Tibial artery (tissue), 4 donors: ENCODE results near the gene SH3GL3.

Experiments used
- DNase-seq, 2 donors: peaks; one replicate each; pipeline ENCODE4 v3.0.0-alpha.2; 2019
- H3K27ac ChIP-seq, 2 donors: fragments of 200-600 bp; sonication (generic) in 1 of 2; 1 replicate in 1 of 2; 2 replicates in 1 of 2; pipeline ENCODE4 v1.5.1; 2018 to 2019; ENCODE audit warnings: mild to moderate bottlenecking in 1 of 2
- H3K27me3 ChIP-seq, 2 donors: fragments of 200-600 bp; sonication (generic) in 1 of 2; one replicate each; pipeline versions ENCODE4 v1.5.1 to v1.6.0; 2016 to 2019
- H3K36me3 ChIP-seq, 3 donors: fragments of 200-600 bp; sonication (generic) in 2 of 3; one replicate each; pipeline ENCODE4 v1.5.1; 2016 to 2019; ENCODE audit warnings: mild to moderate bottlenecking in 2 of 3
- H3K4me1 ChIP-seq, 4 donors: fragments of 200-600 bp; sonication (generic) in 2 of 4; 1 replicate in 3 of 4; 2 replicates in 1 of 4; pipeline ENCODE4 v1.5.1; 2016 to 2019
- H3K4me3 ChIP-seq, 2 donors: fragments of 200-600 bp; sonication (generic) in 1 of 2; 1 replicate in 1 of 2; 2 replicates in 1 of 2; pipeline ENCODE4 v1.5.1; 2018 to 2019; ENCODE audit warnings: mild to moderate bottlenecking in 2 of 2
- H3K9me3 ChIP-seq, 3 donors: fragments of 200-600 bp; sonication (generic) in 1 of 3; one replicate each; pipeline ENCODE4 v1.5.1; 2016 to 2019
- intact Hi-C: fragments of 100-400 bp; cut with DNase I; formaldehyde crosslinking; loops from one replicate; pipeline ENCODE4 v1.15.0; 2023; ENCODE audit warnings: low total_unique reads
- TF ChIP-seq, protein P1 (sequence below), 2 experiments: fragments of 200-600 bp in 1 of 2; fragments of 450-650 bp in 1 of 2; IDR thresholded peaks; one replicate each; pipeline ENCODE4 v1.5.1; 2017 to 2019; ENCODE audit warnings: antibody characterized with exemption in 2 of 2, mild to moderate bottlenecking in 1 of 2, moderate library complexity in 1 of 2

SH3GL3 gene, protein sequence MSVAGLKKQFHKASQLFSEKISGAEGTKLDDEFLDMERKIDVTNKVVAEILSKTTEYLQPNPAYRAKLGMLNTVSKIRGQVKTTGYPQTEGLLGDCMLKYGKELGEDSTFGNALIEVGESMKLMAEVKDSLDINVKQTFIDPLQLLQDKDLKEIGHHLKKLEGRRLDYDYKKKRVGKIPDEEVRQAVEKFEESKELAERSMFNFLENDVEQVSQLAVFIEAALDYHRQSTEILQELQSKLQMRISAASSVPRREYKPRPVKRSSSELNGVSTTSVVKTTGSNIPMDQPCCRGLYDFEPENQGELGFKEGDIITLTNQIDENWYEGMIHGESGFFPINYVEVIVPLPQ

DNA sequence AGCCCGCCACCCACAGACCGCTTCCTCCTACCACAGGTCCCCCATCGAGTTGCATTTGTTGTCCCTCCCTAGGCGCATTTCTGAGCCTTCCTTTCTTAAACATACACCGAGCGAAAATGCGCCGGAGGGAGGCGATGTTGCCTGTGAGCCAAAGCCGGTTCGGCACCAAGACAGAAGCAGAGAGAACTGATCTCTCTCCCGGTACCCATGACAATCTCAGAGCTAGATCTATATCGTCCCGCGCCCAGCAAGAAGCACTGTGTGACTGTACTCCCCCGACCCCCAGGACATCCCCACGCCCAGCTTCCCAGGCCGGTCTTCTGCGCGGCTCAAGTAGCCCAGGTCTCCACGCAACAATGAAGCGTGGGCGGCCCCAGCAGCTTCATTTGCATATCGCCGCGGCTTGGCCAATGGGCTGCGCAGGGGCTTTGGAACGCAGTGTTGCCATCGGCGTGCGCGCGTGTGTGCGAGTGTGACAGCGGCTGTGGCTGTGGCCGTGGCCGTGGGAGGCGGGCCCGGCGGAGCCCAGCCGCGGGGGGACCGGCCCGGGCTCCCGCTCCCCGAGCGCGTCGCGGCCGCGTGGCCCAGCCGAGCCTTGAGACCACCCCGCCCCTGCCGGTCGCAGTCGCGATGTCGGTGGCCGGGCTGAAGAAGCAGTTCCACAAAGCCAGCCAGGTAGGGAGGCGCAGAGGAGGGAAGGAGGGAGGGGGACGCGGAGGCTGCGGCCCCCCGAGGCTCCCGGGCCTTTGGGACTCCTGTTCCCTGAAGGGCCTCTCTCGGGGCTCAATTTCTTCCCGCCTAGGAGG, at the start of gene SH3GL3:
TSS of gene SH3GL3 (plus strand) at position 438 of the 806 bp plus-strand sequence. CDS start at position 631, 193 bp downstream.
- peaks cover 0 to 19% (median 9%) of the 10 kb centered on the region in 4 donors for H3K4me1 ChIP-seq
- H3K27me3 ChIP-seq = peaks cover 0 to 11% of the 10 kb centered on the region in 2 donors
- no peaks in the 10 kb centered on the region for H3K36me3 ChIP-seq
- H3K27ac ChIP-seq = peak within 1 kb of the TSS in 1 of 2 donors; percentile 29
- H3K9me3 ChIP-seq = no peaks in the 10 kb centered on the region
- TF ChIP-seq, protein P1, sequence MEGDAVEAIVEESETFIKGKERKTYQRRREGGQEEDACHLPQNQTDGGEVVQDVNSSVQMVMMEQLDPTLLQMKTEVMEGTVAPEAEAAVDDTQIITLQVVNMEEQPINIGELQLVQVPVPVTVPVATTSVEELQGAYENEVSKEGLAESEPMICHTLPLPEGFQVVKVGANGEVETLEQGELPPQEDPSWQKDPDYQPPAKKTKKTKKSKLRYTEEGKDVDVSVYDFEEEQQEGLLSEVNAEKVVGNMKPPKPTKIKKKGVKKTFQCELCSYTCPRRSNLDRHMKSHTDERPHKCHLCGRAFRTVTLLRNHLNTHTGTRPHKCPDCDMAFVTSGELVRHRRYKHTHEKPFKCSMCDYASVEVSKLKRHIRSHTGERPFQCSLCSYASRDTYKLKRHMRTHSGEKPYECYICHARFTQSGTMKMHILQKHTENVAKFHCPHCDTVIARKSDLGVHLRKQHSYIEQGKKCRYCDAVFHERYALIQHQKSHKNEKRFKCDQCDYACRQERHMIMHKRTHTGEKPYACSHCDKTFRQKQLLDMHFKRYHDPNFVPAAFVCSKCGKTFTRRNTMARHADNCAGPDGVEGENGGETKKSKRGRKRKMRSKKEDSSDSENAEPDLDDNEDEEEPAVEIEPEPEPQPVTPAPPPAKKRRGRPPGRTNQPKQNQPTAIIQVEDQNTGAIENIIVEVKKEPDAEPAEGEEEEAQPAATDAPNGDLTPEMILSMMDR (IDR thresholded peaks at IDR 0.05) = peak in 1 of 2 experiments; percentile 11
- DNase-seq = peak; percentile 83
- H3K4me3 ChIP-seq = peak within 1 kb of the TSS; percentile 45 to 71
- intact Hi-C loops = no loop called here

DNA sequence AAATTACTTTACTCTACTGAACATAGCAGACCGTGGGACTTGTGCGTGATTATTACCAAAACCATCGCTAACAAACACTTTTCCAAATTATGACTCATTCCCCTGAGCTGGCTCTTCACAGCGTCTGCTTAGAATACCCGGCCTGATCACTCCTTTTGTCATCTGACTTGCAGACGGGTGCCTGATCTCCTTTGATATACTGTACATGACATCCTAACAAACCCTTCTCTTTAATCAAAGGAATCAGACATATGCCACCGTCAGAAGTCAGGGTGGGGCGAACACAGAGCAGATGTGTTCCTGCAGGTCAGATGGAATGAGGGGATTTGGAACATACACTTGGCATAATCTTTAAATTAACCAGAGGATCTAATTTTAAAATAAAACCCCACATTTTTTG, 48.5 kb upstream of the SH3GL3 start:
- no peaks in the 10 kb centered on the region for H3K36me3 ChIP-seq
- no peak overlapping the region for H3K27ac ChIP-seq
- TF ChIP-seq, protein P1 (IDR thresholded peaks at IDR 0.05) = no peak
- peaks cover 0 to 27% of the 10 kb centered on the region in 2 donors for H3K27me3 ChIP-seq
- H3K9me3 ChIP-seq = no peaks in the 10 kb centered on the region
- no peaks in the 10 kb centered on the region for H3K4me1 ChIP-seq
- no peak for DNase-seq
- intact Hi-C loops = no loop called here
- no peak overlapping the region for H3K4me3 ChIP-seq

DNA sequence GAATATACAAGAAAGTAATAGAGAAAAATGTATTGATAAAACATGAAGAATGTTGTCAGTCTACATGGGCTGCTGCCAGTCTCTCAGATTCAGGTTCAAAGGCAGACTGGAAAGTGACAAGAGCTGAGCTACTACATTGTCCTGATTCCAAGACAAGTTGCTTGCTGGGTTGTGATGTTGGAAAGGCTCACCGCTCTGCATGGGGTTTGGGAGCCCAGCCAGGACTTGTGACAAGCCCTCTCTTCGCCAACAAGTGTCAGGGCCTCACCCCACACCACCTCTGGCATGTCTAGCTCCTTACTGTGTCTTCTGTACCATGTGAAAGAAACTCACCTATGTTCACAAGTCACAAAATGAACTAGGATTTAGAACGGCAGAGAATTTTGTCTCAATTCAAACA, 43.0 kb upstream of the SH3GL3 start:
- Histone ChIP-seq H3K27ac (no peak overlapping the region), H3K36me3 (no peaks in the 10 kb centered on the region), H3K4me3 (no peak overlapping the region), H3K27me3 (peaks cover 0 to 9% of the 10 kb centered on the region in 2 donors), H3K9me3 (no peaks in the 10 kb centered on the region), H3K4me1 (no peaks in the 10 kb centered on the region)
- no peak for DNase-seq
- TF ChIP-seq, protein P1 (IDR thresholded peaks at IDR 0.05) = no peak
- intact Hi-C loops = no loop called here

GRCh38 chr15:83410532-83410931, 36.6 kb upstream of the SH3GL3 start:
- H3K9me3 ChIP-seq = no peaks in the 10 kb centered on the region
- no peak overlapping the region for H3K27ac ChIP-seq
- TF ChIP-seq, protein P1 (IDR thresholded peaks at IDR 0.05) = no peak
- DNase-seq = no peak
- no peak overlapping the region for H3K4me3 ChIP-seq
- peaks cover 0 to 6% of the 10 kb centered on the region in 2 donors for H3K27me3 ChIP-seq
- intact Hi-C loops = no loop called here
- H3K36me3 ChIP-seq = no peaks in the 10 kb centered on the region
- H3K4me1 ChIP-seq = no peaks in the 10 kb centered on the region

DNA sequence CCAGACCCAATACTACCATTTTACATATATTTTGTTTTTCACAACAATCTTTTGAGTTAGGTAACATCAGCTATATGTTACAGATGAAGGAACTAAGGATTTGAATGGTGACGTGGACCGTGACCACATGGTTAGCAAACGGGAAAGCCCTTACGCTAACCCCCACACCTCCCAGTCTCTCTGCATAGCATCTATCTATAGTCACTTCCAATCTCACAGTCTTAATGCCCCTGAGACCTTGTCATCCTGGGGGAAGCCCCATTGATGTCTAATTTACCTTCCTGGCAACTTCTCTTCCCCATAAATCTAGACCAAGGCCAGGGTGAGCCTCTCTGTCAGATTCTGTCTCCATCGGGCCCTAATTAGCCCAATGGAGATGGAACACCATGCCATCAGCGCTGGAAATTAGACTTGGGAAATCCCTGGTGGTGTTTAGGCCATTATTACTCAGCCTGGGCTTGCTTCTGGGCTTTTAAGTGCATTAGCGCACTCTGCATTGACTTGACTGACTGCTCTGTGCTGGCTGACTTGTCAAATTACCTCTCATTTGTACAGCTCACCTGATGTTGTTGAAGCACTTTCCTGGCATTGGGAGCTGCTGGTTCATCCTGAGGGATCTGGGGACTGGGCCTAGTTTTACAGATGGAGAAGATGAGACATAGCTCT, 34.0 kb upstream of the SH3GL3 start:
- intact Hi-C loops = no loop called here
- DNase-seq = no peak

More for the DNA sequence above, 34.0 kb upstream of the SH3GL3 start:
- H3K27me3 ChIP-seq = peaks cover 0 to 6% of the 10 kb centered on the region in 2 donors
- H3K4me3 ChIP-seq = no peak overlapping the region
- TF ChIP-seq, protein P1 (IDR thresholded peaks at IDR 0.05) = no peak
- no peaks in the 10 kb centered on the region for H3K36me3 ChIP-seq
- H3K27ac ChIP-seq = no peak overlapping the region
- H3K4me1 ChIP-seq = no peaks in the 10 kb centered on the region
- H3K9me3 ChIP-seq = no peaks in the 10 kb centered on the region
